ENCODE data around the gene EYS. TPM values are rescaled to one million over a fixed set of nuclear protein-coding genes. Genes with fewer than 3 reads are reported as not detected.

The EYS gene
- total RNA-seq, 1 experiment from 2014 or later, result not detected

GRCh38 chr6:63705707-63706106 lies 2001.3 kb downstream of the EYS start:
- Histone ChIP-seq H3K9me3 (no peaks in the 10 kb centered on the region), H3K27me3 (replicated peaks; ENCODE audit: control insufficient read depth, insufficient read depth, low read length) (no peaks in the 10 kb centered on the region), H3K4me3 (ENCODE audit: low read depth, low read length) (no peak overlapping the region), H3K4me1 (no peaks in the 10 kb centered on the region), H3K36me3 (ENCODE audit: control insufficient read depth, insufficient read depth, low read length) (no peaks in the 10 kb centered on the region; the same call in 1 of the 2 replicates)
- no peak for DNase-seq
- Mint-ChIP-seq H3K27ac (ENCODE audit: unreplicated experiment) (no peak overlapping the region), H3K27me3 (ENCODE audit: insufficient read depth, unreplicated experiment) (no peaks in the 10 kb centered on the region), H3K4me1 (ENCODE audit: low read depth, unreplicated experiment) (no peaks in the 10 kb centered on the region), H3K36me3 (ENCODE audit: insufficient read depth, unreplicated experiment) (peaks cover 64% of the 10 kb centered on the region), H3K9me3 (ENCODE audit: unreplicated experiment) (no peaks in the 10 kb centered on the region), H3K4me3 (ENCODE audit: unreplicated experiment) (no peak overlapping the region)
- TF ChIP-seq CTCF (IDR thresholded peaks at IDR 0.05; ENCODE audit: insufficient read depth in 1 of 2, low read depth in 1 of 2, low read length in 1 of 2, severe bottlenecking in 1 of 2, unreplicated experiment in 1 of 2), result no peak
- ChIA-PET CTCF (no interaction called here), POLR2A (no interaction called here)
- intact Hi-C loops (cut with micrococcal nuclease; ENCODE audit: unreplicated experiment), result no loop called here
- BruUV-seq (replicated peaks), result no TSS peak

- intact Hi-C loops (cut with micrococcal nuclease; ENCODE audit: unreplicated experiment), result loop anchor here (10.0 kb wide), 1 partner anchor 95 kb away; no protein-coding TSS in a partner anchor
- peaks cover 25% of the 10 kb centered on the region for H3K36me3 Mint-ChIP-seq (ENCODE audit: insufficient read depth, unreplicated experiment)
- H3K36me3 ChIP-seq (ENCODE audit: control insufficient read depth, insufficient read depth, low read length), result no peaks in the 10 kb centered on the region; the same call in 1 of the 2 replicates
- no peaks in the 10 kb centered on the region for H3K9me3 ChIP-seq
- H3K9me3 Mint-ChIP-seq (ENCODE audit: unreplicated experiment), result no peaks in the 10 kb centered on the region
- DNase-seq, result no peak
- H3K27me3 Mint-ChIP-seq (ENCODE audit: insufficient read depth, unreplicated experiment), result no peaks in the 10 kb centered on the region
- H3K4me3 Mint-ChIP-seq (ENCODE audit: unreplicated experiment), result no peak overlapping the region
- CTCF ChIA-PET, result no interaction called here
- POLR2A ChIA-PET, result no interaction called here
- no peak overlapping the region for H3K27ac Mint-ChIP-seq (ENCODE audit: unreplicated experiment)
- H3K4me1 Mint-ChIP-seq (ENCODE audit: low read depth, unreplicated experiment), result no peaks in the 10 kb centered on the region
- no peaks in the 10 kb centered on the region for H3K27me3 ChIP-seq (replicated peaks; ENCODE audit: control insufficient read depth, insufficient read depth, low read length)
- no peaks in the 10 kb centered on the region for H3K4me1 ChIP-seq
- no TSS peak for BruUV-seq (replicated peaks)
- TF ChIP-seq CTCF (IDR thresholded peaks at IDR 0.05; ENCODE audit: insufficient read depth in 1 of 2, low read depth in 1 of 2, low read length in 1 of 2, severe bottlenecking in 1 of 2, unreplicated experiment in 1 of 2), result no peak
- H3K4me3 ChIP-seq (ENCODE audit: low read depth, low read length), result no peak overlapping the region
Measured at GRCh38 chr6:63690221-63690620, 2016.8 kb downstream of the EYS start.

- ChIA-PET POLR2A (no interaction called here), CTCF (no interaction called here)
- TF ChIP-seq CTCF (IDR thresholded peaks at IDR 0.05; ENCODE audit: insufficient read depth in 1 of 2, low read depth in 1 of 2, low read length in 1 of 2, severe bottlenecking in 1 of 2, unreplicated experiment in 1 of 2), result no peak
- no peak overlapping the region for H3K4me3 Mint-ChIP-seq (ENCODE audit: unreplicated experiment)
- BruUV-seq (replicated peaks), result no TSS peak
- intact Hi-C loops (cut with micrococcal nuclease; ENCODE audit: unreplicated experiment), result no loop called here
- H3K36me3 Mint-ChIP-seq (ENCODE audit: insufficient read depth, unreplicated experiment), result peaks cover 28% of the 10 kb centered on the region
- no peaks in the 10 kb centered on the region for H3K27me3 Mint-ChIP-seq (ENCODE audit: insufficient read depth, unreplicated experiment)
- DNase-seq, result no peak
- H3K27me3 ChIP-seq (replicated peaks; ENCODE audit: control insufficient read depth, insufficient read depth, low read length), result no peaks in the 10 kb centered on the region
- H3K9me3 Mint-ChIP-seq (ENCODE audit: unreplicated experiment), result no peaks in the 10 kb centered on the region
- H3K4me1 Mint-ChIP-seq (ENCODE audit: low read depth, unreplicated experiment), result no peaks in the 10 kb centered on the region
- H3K36me3 ChIP-seq (ENCODE audit: control insufficient read depth, insufficient read depth, low read length), result no peaks in the 10 kb centered on the region; the same call in 1 of the 2 replicates
- no peaks in the 10 kb centered on the region for H3K4me1 ChIP-seq
- no peaks in the 10 kb centered on the region for H3K9me3 ChIP-seq
- no peak overlapping the region for H3K27ac Mint-ChIP-seq (ENCODE audit: unreplicated experiment)
- no peak overlapping the region for H3K4me3 ChIP-seq (ENCODE audit: low read depth, low read length)
Measured at GRCh38 chr6:63689421-63689820, 2017.6 kb downstream of the EYS start.

Measured in Caco-2 (cell line).